Fibroblast of lung (primary cell): ENCODE measurements around the gene ELAVL2.

Source experiments
- EZH2 ChIP-seq: IDR thresholded peaks from 2 replicates; pipeline ENCODE4 v1.5.1; 2012; ENCODE audit warnings: low read length, control low read depth, mild to moderate bottlenecking; ENCODE audit errors: missing control alignments
- TF ChIP-seq, protein P1 (sequence below), 2 donors: IDR thresholded peaks in 1 of 2; conservative IDR thresholded peaks in 1 of 2; 1 replicate in 1 of 2; 2 replicates in 1 of 2; pipeline ENCODE4 v1.5.1; 2011 to 2012; ENCODE audit warnings: low read length in 2 of 2, control low read depth in 1 of 2, inconsistent platforms in 1 of 2, low read depth in 1 of 2, mild to moderate bottlenecking in 1 of 2

DNA sequence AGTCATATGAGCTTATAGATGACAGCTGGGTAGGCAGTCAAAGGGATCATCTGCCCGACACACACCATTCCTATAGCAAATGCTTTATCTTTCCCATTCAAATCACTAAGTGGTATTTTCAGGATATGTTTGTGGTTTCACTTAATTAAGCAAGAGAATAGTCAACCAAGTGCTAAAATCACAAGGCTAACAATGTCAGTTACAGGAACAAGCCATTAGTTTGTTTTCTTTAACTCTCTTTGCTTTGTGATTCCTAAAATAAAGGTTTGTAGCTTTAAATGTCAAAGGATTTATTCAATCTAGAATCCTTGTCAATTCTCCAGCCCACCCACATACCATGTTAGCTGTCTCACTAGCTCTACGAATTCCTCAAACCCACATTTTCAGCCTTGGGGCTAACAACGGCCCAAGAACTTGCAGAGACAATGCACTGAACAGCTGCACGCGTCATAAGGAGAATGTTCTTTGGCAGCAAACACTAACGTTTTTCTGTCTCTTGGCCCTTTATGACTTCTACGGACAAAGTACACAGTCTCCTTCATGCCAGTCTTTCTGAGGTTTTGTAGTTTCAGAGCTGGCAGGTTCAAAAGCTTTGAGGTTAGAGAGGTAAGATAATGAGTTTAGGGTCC, 56.6 kb downstream of the ELAVL2 start:
- TF ChIP-seq, protein P1, sequence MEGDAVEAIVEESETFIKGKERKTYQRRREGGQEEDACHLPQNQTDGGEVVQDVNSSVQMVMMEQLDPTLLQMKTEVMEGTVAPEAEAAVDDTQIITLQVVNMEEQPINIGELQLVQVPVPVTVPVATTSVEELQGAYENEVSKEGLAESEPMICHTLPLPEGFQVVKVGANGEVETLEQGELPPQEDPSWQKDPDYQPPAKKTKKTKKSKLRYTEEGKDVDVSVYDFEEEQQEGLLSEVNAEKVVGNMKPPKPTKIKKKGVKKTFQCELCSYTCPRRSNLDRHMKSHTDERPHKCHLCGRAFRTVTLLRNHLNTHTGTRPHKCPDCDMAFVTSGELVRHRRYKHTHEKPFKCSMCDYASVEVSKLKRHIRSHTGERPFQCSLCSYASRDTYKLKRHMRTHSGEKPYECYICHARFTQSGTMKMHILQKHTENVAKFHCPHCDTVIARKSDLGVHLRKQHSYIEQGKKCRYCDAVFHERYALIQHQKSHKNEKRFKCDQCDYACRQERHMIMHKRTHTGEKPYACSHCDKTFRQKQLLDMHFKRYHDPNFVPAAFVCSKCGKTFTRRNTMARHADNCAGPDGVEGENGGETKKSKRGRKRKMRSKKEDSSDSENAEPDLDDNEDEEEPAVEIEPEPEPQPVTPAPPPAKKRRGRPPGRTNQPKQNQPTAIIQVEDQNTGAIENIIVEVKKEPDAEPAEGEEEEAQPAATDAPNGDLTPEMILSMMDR (conservative IDR thresholded peaks at IDR 0.05 in 1 of 2, IDR thresholded peaks at IDR 0.05 in 1 of 2; ENCODE audit: low read depth in 1 of 2, low read length in 2 of 2) = no peak
- no peak for TF ChIP-seq EZH2
